Measurements from ENCODE around the gene LDHD. TPM values are rescaled to one million over a fixed set of nuclear protein-coding genes. Genes with fewer than 3 reads are reported as not detected.
"Not testable (repeated sequence)": the region's sequence is repeated elsewhere in the genome, so short reads cannot be mapped to it uniquely, and the experiment has no call there.

LDHD gene
- total RNA-seq, 1 donor: 3.6 TPM

- Histone ChIP-seq H3K36me3 (ENCODE audit: insufficient read depth, low read length) (peaks cover 6% of the 10 kb centered on the region), H3K79me2 (ENCODE audit: insufficient read depth, low read length) (peaks cover 28% of the 10 kb centered on the region), H4K20me1 (ENCODE audit: insufficient read depth, low read length) (peaks cover 52% of the 10 kb centered on the region), H2AFZ (ENCODE audit: low read length) (no peak overlapping the region), H3K27ac (ENCODE audit: low read depth, low read length) (no peak overlapping the region), H3K4me3 (ENCODE audit: insufficient read depth, low read length) (no peak overlapping the region), H3K4me1 (ENCODE audit: insufficient read depth, low read length) (no peaks in the 10 kb centered on the region), H3K4me2 (ENCODE audit: insufficient read depth, low read length) (no peak overlapping the region), H3K9me3 (ENCODE audit: low read depth, low read length) (no peaks in the 10 kb centered on the region), H3K27me3 (ENCODE audit: insufficient read depth, low read length) (no peaks in the 10 kb centered on the region)
- DNase-seq (ENCODE audit: insufficient read length, low spot score, missing footprints): no peak
- no peak for TF ChIP-seq CTCF (IDR thresholded peaks at IDR 0.05; ENCODE audit: extremely low read depth, low read depth, low read length)
Observed at GRCh38 chr16:75092777-75093176, 23.8 kb downstream of the LDHD start.

GRCh38 chr16:75091619-75092018 is 25.0 kb downstream of the LDHD start:
- not testable (repeated sequence) for H3K36me3 ChIP-seq (ENCODE audit: insufficient read depth, low read length); H3K4me1 ChIP-seq (ENCODE audit: insufficient read depth, low read length); H3K27me3 ChIP-seq (ENCODE audit: insufficient read depth, low read length); H2AFZ ChIP-seq (ENCODE audit: low read length); H3K4me3 ChIP-seq (ENCODE audit: insufficient read depth, low read length); DNase-seq (ENCODE audit: insufficient read length, low spot score, missing footprints); H3K9me3 ChIP-seq (ENCODE audit: low read depth, low read length); H3K27ac ChIP-seq (ENCODE audit: low read depth, low read length); H3K4me2 ChIP-seq (ENCODE audit: insufficient read depth, low read length)
- Histone ChIP-seq H4K20me1 (ENCODE audit: insufficient read depth, low read length) (peaks cover 55% of the 10 kb centered on the region), H3K79me2 (ENCODE audit: insufficient read depth, low read length) (peaks cover 39% of the 10 kb centered on the region)

GRCh38 chr16:75090899-75091298 is 25.7 kb downstream of the LDHD start:
- not testable (repeated sequence) for H3K4me3 ChIP-seq (ENCODE audit: insufficient read depth, low read length); H3K4me2 ChIP-seq (ENCODE audit: insufficient read depth, low read length); DNase-seq (ENCODE audit: insufficient read length, low spot score, missing footprints); H2AFZ ChIP-seq (ENCODE audit: low read length); H3K9me3 ChIP-seq (ENCODE audit: low read depth, low read length); H3K36me3 ChIP-seq (ENCODE audit: insufficient read depth, low read length); H3K27me3 ChIP-seq (ENCODE audit: insufficient read depth, low read length); H3K27ac ChIP-seq (ENCODE audit: low read depth, low read length); H3K4me1 ChIP-seq (ENCODE audit: insufficient read depth, low read length)
- peaks cover 57% of the 10 kb centered on the region for H4K20me1 ChIP-seq (ENCODE audit: insufficient read depth, low read length)
- H3K79me2 ChIP-seq (ENCODE audit: insufficient read depth, low read length): peaks cover 41% of the 10 kb centered on the region

- Histone ChIP-seq H3K27ac (ENCODE audit: low read depth, low read length) (no peak overlapping the region), H3K27me3 (ENCODE audit: insufficient read depth, low read length) (no peaks in the 10 kb centered on the region), H3K36me3 (ENCODE audit: insufficient read depth, low read length) (no peaks in the 10 kb centered on the region), H3K4me2 (ENCODE audit: insufficient read depth, low read length) (no peak overlapping the region), H3K4me1 (ENCODE audit: insufficient read depth, low read length) (no peaks in the 10 kb centered on the region), H3K4me3 (ENCODE audit: insufficient read depth, low read length) (no peak overlapping the region), H2AFZ (ENCODE audit: low read length) (no peak overlapping the region), H3K79me2 (ENCODE audit: insufficient read depth, low read length) (peaks cover 44% of the 10 kb centered on the region), H4K20me1 (ENCODE audit: insufficient read depth, low read length) (peaks cover 57% of the 10 kb centered on the region), H3K9me3 (ENCODE audit: low read depth, low read length) (no peaks in the 10 kb centered on the region)
- TF ChIP-seq CTCF (IDR thresholded peaks at IDR 0.05; ENCODE audit: extremely low read depth, low read depth, low read length): no peak
- no peak for DNase-seq (ENCODE audit: insufficient read length, low spot score, missing footprints)
Observed at GRCh38 chr16:75089486-75090202, 26.9 kb downstream of the LDHD start.

- Histone ChIP-seq H3K79me2 (ENCODE audit: insufficient read depth, low read length) (peaks cover 44% of the 10 kb centered on the region), H3K4me3 (ENCODE audit: insufficient read depth, low read length) (no peak overlapping the region), H2AFZ (ENCODE audit: low read length) (no peak overlapping the region), H3K27ac (ENCODE audit: low read depth, low read length) (no peak overlapping the region), H3K4me1 (ENCODE audit: insufficient read depth, low read length) (no peaks in the 10 kb centered on the region), H3K27me3 (ENCODE audit: insufficient read depth, low read length) (no peaks in the 10 kb centered on the region), H4K20me1 (ENCODE audit: insufficient read depth, low read length) (peaks cover 55% of the 10 kb centered on the region), H3K36me3 (ENCODE audit: insufficient read depth, low read length) (no peaks in the 10 kb centered on the region), H3K9me3 (ENCODE audit: low read depth, low read length) (no peaks in the 10 kb centered on the region), H3K4me2 (ENCODE audit: insufficient read depth, low read length) (no peak overlapping the region)
- no peak for TF ChIP-seq CTCF (IDR thresholded peaks at IDR 0.05; ENCODE audit: extremely low read depth, low read depth, low read length)
- no peak for DNase-seq (ENCODE audit: insufficient read length, low spot score, missing footprints)
Observed at GRCh38 chr16:75088934-75089333, 27.6 kb downstream of the LDHD start.

Data from osteoblast (primary cell).